GM18868 (cell line): ENCODE measurements around the gene CALCR.

Source experiments
- ATAC-seq: cut with Tn5 transposase; IDR thresholded peaks from one replicate; pipeline ENCODE4 v1.9.1; 2021; ENCODE audit warnings: mild to moderate bottlenecking, moderate library complexity; ENCODE audit not compliant: unreplicated experiment

The CALCR gene

DNA sequence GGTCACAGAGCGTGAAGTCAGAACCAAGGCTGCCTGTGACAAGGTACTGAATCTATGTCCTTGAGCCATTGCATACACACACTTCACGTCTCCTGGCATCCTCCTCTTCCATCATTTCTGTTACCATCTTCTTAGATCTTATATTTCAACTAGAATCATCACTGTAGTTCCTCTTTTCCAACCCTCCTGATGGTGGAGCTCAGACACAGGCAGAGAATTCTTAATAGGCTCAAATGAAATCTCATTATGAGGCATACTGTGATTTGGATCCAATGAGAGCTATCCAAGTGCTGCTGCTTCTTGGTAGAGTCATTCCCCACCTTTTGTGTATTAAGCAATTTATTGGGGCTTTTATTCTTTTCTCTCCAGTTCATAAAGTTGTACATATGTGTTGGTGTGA lies 113.2 kb downstream of the CALCR start:
- no peak for ATAC-seq

DNA sequence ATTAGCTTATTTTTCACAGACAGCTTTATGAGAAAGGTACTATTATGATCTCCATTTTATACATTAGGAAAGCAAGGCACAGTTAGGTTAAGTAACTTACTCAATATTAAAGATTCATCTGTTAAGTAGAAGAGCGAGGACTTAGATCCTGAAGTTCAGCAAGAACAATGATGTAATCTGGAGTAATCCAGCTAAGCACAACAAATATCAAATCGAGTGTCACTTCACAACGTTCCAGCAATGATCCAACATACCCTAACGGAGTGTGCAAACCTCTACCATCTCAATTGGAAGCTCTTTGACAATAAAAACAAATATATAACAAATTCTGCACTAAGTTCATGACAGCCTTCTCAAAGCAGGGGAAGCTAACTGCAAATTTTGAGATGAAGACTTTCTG lies 121.3 kb downstream of the CALCR start:
- ATAC-seq, result no peak

DNA sequence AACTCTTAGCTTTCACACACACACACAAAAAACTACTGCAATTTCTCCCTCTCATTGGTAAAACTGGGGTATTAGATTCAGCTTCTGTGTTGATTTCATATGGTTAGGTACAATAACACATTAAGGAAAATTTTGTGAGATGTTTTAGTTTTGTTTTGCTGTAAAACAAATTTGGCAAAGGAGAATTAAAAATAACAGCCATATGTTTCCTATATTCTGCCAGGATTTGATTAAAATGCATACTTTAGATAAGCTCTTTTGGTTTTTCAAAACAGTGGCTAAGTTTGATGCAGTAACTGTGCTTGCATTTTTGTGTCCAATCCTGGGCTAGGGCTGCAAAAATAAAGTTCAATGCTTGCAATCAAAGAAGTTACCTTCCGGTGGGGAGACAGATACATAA lies 126.3 kb downstream of the CALCR start:
- no peak for ATAC-seq

DNA sequence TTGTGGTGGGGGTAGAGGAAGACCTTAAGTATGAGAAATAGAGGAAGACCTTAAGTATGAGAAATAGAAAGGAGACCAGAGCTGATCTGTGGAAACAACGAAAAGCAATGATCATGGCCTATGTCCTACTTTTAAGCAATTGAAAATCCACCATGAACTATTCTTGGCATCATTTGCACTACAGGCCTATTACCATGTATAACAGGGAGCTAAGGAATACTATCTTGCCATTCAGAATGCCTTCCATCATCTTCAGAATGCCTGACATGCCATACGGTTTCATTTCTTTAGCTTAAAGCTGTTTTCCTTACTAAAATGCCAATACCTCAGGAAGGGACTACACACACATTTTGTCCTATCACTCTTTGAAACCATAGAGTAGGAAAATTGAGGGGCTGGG lies 127.0 kb downstream of the CALCR start:
- ATAC-seq, result no peak

DNA sequence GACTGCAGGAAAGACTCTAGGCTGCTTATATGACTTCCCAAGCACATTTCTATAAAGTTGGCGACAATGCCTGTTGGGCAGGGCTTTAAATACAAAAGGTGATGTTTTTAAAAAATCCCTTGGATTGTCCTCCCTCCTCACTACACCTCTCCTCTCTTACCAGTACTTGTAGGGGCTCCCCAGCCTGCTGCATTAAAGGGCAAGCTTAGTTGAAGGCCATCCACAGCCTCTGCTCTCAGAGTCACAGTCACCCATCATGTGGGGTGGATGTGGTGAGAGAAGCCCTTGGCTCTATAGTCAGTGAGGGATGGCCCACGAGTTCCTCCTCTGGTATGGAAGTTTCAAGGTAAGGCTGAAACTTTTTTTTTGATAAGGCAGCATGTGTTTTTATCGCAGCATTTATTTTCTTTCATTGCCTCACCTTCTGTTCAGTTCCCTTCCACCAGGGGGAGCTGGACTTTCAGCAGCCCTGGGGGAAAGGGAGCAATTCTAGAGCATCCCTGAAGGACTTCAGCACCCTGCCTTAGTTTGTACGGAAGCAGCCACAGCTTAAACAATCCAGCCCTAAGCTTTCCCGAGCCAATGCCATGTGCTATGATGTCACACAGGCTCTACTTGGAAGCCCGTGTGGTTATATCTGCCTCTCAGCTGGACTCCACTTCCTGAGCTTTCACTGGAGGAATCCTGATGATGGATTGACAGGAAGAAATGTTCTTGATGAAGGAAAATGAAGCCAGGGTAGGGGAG lies 131.9 kb downstream of the CALCR start:
- peak; percentile 85 for ATAC-seq

DNA sequence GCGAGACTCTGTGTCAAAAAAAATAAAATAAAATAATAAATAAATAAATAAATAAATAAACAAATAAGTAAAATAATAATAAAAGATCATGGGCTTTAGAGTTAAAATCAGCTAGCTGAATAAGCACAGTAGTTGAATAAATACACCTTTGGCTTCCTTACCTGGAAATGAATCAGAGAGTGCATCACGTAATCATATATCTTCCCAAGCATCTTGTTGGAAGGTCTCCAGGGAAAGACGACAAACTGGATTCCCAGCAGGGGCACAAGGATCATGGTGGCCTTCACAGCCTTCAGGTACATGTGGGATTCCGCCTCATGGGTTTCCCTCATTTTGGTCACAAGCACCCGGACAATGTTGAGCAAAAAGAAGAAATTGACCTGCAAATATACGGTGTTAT lies 138.7 kb downstream of the CALCR start:
- ATAC-seq, result no peak

DNA sequence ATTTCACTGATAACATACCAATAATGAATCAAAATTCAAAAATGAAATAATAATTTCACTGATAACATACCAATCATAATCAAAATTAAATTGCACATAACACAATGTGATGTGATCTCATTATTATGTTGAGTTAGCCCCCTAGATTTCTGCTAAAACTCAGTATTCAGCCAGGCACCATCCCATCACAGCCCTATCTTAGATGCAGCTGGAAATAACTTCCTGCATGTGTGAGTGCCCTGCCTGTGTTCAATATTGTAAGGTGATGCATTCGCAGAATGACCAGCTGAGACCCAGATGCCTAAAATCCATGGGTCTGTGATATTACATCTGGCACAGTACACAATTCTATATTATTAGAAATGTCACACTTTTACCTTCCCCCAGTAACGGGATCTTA lies 142.4 kb downstream of the CALCR start:
- ATAC-seq, result no peak

DNA sequence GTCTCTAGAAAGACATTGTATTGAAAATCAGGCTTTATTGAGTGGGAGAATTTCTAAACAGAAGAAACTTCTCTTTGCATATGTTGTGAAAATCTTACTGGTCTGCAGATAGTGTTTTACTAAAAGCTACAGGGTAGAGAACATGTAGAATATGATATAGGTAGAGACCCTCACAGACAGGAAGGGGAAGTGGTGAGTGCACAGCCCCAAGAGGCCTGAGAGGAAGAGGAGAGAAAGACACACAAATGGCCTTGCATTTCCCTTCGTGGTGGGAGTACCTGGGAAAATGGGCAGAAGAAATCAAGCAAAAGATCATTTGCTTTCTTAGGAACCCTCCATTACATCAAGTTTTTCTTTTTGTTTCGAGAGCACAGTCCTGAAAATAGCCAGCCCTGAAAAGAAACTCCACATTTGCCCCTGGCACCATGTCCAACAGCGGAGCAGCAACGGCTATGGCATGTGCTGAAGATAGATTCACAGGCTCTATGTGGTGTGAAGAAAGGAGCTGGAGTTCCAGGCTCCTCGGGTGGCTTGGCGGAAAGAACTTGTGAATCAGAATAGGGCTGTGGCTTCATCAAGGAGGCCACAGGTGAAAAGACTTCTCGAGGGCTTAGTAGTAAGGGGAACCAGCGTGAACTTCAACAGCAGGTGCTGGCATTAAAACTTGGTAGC lies 143.5 kb downstream of the CALCR start:
- no peak for ATAC-seq

DNA sequence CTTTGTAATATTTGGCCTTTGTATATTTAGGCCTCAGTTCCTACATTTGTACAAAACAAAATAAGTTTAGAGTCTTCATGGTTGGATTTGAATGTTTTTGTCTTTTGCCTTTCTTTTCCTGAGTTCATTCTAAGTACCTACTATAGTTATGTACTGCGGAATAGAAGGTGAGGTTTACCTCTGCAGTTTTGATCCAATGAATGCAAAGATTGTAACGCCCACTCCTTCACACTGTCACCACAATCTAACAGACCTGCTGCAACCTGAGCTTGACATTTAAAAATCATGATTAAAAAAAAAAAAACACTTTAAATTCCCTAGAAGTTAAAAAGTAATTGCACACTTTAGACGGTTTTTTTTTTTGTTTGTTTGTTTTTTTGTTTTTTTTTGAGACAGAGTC lies 145.0 kb downstream of the CALCR start:
- ATAC-seq, result no peak

DNA sequence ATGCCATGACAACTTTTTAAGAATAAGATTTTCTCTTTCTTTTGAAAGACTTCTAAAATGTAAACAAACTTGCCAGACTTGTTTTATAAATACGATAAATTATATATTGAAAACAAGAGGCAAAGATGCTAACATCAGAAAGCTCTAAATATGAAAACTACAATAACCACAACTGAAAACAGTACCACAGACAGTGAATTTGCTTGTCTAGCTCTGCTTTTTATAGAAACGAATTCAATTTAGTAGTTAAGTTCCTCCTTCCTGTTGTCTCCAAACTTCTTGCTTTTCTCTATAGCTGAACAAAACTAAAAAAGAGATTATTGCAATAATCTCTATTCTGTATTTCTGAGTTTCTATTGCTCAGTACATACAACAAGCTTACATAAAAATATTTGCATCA lies 147.4 kb downstream of the CALCR start:
- no peak for ATAC-seq

DNA sequence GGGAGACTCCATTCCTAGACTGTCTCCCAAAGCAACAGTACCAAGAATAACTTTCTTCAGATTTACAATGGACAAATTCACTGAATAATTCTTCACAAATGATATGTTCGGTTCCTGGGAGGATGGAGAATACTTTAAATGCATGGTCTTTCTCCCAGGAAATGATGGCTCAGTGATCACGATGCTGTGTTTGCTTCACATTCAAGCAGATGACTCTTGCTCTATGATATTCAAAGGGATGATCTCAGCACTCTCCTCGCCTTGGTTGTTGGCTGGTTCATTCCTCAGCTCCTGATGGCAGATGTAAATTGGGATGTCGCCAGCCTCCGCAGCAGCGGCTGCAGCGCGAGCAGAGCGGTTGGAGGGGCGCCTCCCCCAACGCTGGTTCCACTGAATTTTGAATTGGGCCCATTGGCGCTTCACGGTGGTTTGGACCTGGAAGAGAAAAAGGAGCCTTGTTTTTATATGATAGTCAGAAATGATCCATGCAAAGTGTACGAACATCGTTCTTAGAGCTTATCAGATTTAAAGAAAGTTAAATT lies 148.3 kb downstream of the CALCR start:
- no peak for ATAC-seq

DNA sequence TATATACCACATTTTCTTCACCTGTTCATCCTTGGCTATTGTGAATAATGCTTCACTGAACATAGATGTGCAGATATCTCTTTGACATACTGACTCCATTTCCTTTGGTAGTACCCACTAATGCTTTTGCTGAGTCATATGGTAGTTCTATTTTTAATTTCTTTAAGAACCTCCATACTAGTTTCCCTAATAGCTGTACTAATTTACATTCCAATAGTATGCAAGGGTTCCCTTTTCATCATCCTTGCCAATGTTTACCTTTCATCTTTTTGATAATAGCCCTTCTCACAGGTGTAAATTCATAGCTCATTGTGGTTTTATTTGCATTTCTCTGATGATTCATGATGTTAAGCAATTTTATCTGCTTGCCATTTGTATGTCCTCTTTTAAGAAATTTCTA lies 159.9 kb downstream of the CALCR start:
- peak; percentile 62 for ATAC-seq

DNA sequence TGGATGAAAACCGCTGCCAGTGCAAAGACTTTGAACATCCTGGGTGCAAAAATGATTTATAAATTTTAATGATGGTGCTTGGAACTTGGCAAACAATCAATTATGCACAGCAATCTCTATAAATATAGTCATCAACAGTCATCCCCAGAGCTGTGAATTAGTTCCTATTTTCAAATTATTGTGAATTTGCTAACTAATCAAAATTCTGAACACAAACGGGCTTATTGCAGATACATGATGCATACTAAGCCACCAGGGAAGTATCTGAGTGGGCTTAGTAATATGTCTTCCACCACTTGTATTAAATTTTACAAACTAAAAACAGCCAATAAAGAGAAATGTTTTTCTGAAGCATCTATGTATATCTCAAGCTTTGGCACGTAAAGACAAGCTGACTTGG lies 165.2 kb downstream of the CALCR start:
- ATAC-seq, result no peak

DNA sequence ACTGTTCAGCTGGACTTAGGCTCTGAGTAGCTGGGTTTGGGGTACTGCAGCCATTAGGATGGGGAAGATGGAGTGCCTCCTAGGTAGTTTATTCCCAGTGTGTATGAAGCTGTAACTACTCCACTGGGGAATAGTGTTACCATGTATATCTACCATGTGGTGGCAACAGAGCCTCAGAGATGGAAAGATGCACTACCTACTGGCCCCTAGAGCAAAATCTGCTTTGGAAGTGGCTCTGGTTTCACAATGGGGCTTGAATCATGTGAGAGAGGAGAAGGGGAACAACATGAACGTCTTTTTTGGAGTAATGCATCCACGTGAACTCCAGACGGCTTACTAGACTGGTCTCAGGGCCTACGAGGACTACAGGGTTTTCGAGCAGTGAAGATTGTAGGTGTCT lies 167.3 kb downstream of the CALCR start:
- no peak for ATAC-seq

DNA sequence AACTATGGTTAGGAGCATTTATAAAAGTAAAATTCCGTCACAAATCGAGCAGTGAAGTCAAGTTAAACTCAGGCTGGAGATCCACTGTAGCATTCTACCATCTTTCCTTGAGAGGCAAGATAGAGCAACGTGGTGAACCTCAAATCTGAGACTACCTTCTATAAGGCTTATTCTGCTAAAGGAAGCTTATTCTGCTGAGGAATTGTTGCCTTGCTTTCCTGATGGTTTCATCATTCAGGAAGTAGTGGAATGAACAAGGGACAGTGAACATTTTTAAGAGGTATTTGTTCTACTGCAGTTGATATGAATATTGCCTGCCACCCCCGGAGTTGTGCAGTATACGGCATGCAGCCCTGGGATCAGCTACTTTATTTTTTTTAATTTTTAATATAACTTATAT lies 171.6 kb downstream of the CALCR start:
- ATAC-seq, result no peak

DNA sequence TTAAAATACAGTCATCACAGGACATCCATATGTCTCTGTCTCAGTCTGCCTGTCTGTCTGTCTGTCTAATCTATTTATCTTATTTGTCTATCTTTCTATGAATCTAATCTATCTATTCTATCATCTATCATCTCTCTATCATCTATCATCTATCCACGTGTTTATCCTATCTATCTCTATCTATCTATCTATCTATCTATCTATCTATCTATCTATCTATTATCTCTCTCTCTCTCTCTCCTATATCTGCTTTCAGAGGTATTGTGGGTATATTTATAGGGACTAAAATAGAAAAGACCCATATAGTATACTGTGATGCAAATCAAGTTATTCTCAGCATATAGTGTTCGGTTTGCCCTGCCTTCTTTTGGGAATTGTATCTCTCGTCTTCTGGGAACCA lies 174.9 kb downstream of the CALCR start:
- no peak for ATAC-seq

DNA sequence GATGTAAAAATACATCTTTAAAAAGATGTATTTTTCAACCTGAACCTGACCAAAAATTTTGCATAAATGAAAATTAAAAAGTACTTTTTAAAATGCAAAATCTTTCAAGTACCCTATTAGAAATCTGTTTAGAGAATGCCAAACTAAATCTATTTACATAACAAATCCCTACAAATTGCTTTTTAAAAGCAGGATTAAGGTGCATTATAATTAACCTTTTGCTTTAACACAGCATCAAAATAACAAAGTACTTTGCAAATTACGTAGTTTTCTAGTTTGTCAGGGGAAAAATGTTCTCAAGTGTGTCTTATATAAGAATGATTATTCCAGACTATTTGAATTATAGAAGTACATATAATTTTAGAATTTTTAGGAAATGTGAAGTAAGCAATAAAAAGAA lies 181.5 kb downstream of the CALCR start:
- ATAC-seq, result no peak

DNA sequence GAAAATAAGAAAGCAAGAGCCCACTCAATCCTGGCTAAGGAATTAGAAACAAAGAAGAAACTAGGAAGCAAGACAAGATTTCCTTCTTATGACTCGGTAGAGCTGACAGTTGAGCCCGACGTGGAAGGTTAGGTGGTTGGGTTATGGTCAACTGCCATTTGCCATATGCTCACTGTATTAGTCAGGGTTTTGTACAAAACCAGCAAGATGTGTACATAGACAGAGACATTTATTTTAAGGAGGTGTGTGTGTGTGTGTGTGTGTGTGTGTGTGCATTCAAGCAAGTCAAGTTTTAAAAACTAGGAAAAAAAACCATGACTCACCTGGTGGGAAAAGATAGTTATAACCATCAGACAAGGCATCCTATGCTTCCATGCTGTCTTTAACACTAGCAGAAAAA lies 183.9 kb downstream of the CALCR start:
- no peak for ATAC-seq

DNA sequence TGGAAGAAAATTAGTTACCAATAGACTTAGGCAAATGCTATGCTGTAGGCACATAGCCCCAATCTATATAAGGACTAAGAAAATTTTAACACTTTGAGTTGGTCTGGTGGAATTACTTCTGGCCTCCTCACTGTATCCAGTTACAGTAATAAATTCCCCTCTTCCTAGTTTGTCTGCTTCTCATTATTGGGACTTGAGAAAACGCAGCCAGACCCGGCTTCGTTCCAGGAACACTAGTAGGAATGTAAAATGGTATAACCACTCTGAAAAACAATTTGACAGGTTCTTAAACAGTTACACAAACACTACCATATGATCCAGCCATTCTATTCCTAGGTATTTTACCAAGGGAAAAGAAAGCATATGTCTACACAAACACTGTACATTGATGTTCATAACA lies 192.2 kb downstream of the CALCR start:
- no peak for ATAC-seq

DNA sequence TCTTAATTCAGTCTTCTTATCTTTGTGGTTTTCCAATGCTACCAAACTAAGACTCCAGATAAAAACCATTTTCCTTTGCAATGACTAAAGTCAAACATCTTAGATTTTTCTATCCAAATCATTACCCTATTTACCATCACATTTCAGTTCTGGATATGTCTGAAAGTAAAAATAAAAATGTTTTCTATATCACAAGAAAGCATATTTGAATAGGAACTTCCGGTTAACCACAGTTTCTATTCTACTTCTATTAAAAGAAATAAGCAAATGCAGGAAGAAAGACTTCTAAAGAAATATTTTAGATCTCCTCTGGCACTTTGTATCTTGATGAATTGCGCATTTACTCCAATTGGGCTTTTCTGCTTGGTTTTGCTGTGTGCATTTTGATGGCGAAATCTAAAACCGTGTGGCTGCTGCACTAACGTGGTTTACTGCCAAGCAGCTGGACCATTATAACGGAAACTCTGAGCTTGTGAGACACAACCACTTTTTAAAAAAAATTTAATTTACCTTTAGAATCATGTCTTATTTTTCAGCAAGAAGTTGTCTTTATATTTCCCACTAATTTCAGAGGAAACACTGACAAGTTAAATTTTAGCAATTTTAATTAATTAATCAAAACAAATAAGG lies 196.3 kb downstream of the CALCR start:
- no peak for ATAC-seq

DNA sequence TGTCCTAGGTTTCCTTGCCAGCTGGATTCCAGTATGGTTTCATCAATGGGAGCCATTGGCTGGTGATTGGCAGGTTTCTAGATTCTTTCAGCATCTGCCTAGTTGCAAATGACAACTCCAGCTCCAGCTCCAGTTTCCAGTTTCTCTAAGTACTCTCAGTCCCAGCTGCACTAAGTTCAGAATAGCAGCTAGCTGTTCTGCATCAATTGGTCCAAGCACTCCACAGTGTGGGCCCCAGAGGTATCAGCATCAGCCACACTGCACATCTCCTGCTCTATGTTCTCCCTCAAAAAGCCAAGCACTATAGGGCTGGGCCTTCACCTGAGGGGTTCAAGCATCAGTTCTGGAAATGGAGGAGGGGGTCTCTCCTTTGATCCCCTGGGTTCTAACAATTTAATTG lies 198.9 kb downstream of the CALCR start:
- no peak for ATAC-seq
